Astrocyte (in vitro differentiated cells and primary cell): ENCODE results near the gene BCOR. TPM values are rescaled to one million over a fixed set of nuclear protein-coding genes. Genes with fewer than 3 reads are reported as not detected.

Source experiments
- DNase-seq: peaks from one replicate; pipeline ENCODE4 v3.0.0-alpha.2; 2010; ENCODE audit warnings: low read depth
- FAIRE-seq: peaks from 2 replicates; lab custom pipeline; 2011; peaks lifted over from hg19 to GRCh38; lab: Jason Lieb, UNC
- H2AFZ ChIP-seq: 2 replicates; pipeline ENCODE4 v1.6.0; 2012; ENCODE audit warnings: low read depth, low read length, inconsistent platforms
- H3K27ac ChIP-seq: 2 replicates; pipeline ENCODE4 v1.5.1; 2011; ENCODE audit warnings: low read depth, low read length, inconsistent platforms
- H3K27me3 ChIP-seq: 2 replicates; pipeline ENCODE4 v1.6.0; 2011; ENCODE audit warnings: low read length, inconsistent platforms; ENCODE audit not compliant: insufficient read depth
- H3K36me3 ChIP-seq: 2 replicates; pipeline ENCODE4 v1.5.1; 2011; ENCODE audit warnings: low read length, inconsistent platforms; ENCODE audit not compliant: insufficient read depth
- H3K4me1 ChIP-seq: 2 replicates; pipeline ENCODE4 v1.5.1; 2011; ENCODE audit warnings: low read length, inconsistent platforms; ENCODE audit not compliant: insufficient read depth
- H3K4me2 ChIP-seq: 2 replicates; pipeline ENCODE4 v1.6.0; 2012; ENCODE audit warnings: low read length, inconsistent platforms
- H3K4me3 ChIP-seq: 2 replicates; pipeline ENCODE4 v1.5.1; 2011; ENCODE audit warnings: low read depth, mild to moderate bottlenecking, low read length, inconsistent platforms; ENCODE audit not compliant: insufficient read depth
- H3K79me2 ChIP-seq: 2 replicates; pipeline ENCODE4 v1.6.0; 2012; ENCODE audit warnings: mild to moderate bottlenecking, low read length, inconsistent platforms; ENCODE audit not compliant: insufficient read depth
- H3K9ac ChIP-seq: 2 replicates; pipeline ENCODE4 v1.6.0; 2012; ENCODE audit warnings: mild to moderate bottlenecking, low read length, inconsistent platforms
- H3K9me3 ChIP-seq: 2 replicates; pipeline ENCODE4 v1.5.1; 2012; ENCODE audit warnings: low read depth, mild to moderate bottlenecking, low read length, inconsistent platforms; ENCODE audit not compliant: insufficient read depth
- H4K20me1 ChIP-seq: 2 replicates; pipeline ENCODE4 v1.6.0; 2012; ENCODE audit warnings: low read length, inconsistent platforms; ENCODE audit not compliant: insufficient read depth
- H3K27ac Mint-ChIP-seq: one replicate; pipeline ENCODE4 v1.8.0; 2021; ENCODE audit warnings: mild to moderate bottlenecking, mixed read lengths; ENCODE audit not compliant: unreplicated experiment
- H3K27me3 Mint-ChIP-seq: one replicate; pipeline ENCODE4 v1.8.0; 2021; ENCODE audit warnings: low read depth, mixed read lengths; ENCODE audit not compliant: unreplicated experiment
- H3K36me3 Mint-ChIP-seq: one replicate; pipeline ENCODE4 v1.8.0; 2021; ENCODE audit warnings: low read depth, mixed read lengths; ENCODE audit not compliant: unreplicated experiment
- H3K4me1 Mint-ChIP-seq: one replicate; pipeline ENCODE4 v1.8.0; 2021; ENCODE audit warnings: low read depth, mixed read lengths; ENCODE audit not compliant: unreplicated experiment
- H3K4me3 Mint-ChIP-seq: one replicate; pipeline ENCODE4 v1.8.0; 2021; ENCODE audit warnings: mild to moderate bottlenecking, moderate library complexity, mixed read lengths; ENCODE audit not compliant: unreplicated experiment
- H3K9me3 Mint-ChIP-seq: one replicate; pipeline ENCODE4 v1.8.0; 2021; ENCODE audit warnings: mild to moderate bottlenecking, mixed read lengths; ENCODE audit not compliant: unreplicated experiment
- CTCF ChIP-seq: IDR thresholded peaks from 2 replicates; pipeline ENCODE4 v1.5.1; 2011; ENCODE audit warnings: low read depth, mild to moderate bottlenecking, inconsistent platforms, low read length, moderate library complexity; ENCODE audit not compliant: insufficient read depth
- EZH2 ChIP-seq: IDR thresholded peaks from 2 replicates; pipeline ENCODE4 v1.6.1; 2012; ENCODE audit warnings: mild to moderate bottlenecking, low read length, inconsistent platforms; ENCODE audit not compliant: insufficient read depth
- total RNA-seq: library from RNA; stranded (reverse); gene quantifications from 2 replicates; pipeline ENCODE4 v1.2.1, GENCODE V29; 2021

Gene BCOR
- total RNA-seq, 1 donor from 2014 or later, result 9.0 TPM

- Histone ChIP-seq H3K27me3 (no peaks in the 10 kb centered on the region), H4K20me1 (no peaks in the 10 kb centered on the region), H3K27ac (no peak overlapping the region), H3K36me3 (no peaks in the 10 kb centered on the region), H2AFZ (no peak overlapping the region), H3K79me2 (no peaks in the 10 kb centered on the region), H3K4me2 (no peak overlapping the region), H3K9me3 (peaks cover 3% of the 10 kb centered on the region), H3K4me3 (no peak overlapping the region), H3K9ac (no peak overlapping the region), H3K4me1 (peaks cover 24% of the 10 kb centered on the region)
- Mint-ChIP-seq H3K27me3 (no peaks in the 10 kb centered on the region), H3K4me3 (no peak overlapping the region), H3K9me3 (no peaks in the 10 kb centered on the region), H3K27ac (no peak overlapping the region), H3K36me3 (no peaks in the 10 kb centered on the region), H3K4me1 (peaks cover 5% of the 10 kb centered on the region)
- DNase-seq, result no peak
- no peak for TF ChIP-seq EZH2
- no peak for TF ChIP-seq CTCF
- FAIRE-seq, result no peak
Observed at GRCh38 chrX:40015693-40016092, 82.1 kb downstream of the BCOR start.

- peak overlapping the region; percentile 84 for H3K4me2 ChIP-seq
- TF ChIP-seq EZH2, result no peak
- no peak for TF ChIP-seq CTCF
- no peaks in the 10 kb centered on the region for H3K27me3 ChIP-seq
- H3K9me3 Mint-ChIP-seq, result no peaks in the 10 kb centered on the region
- no peaks in the 10 kb centered on the region for H4K20me1 ChIP-seq
- H3K27ac ChIP-seq, result peak overlapping the region; percentile 6
- no peak overlapping the region for H3K27ac Mint-ChIP-seq
- no peaks in the 10 kb centered on the region for H3K36me3 ChIP-seq
- peak overlapping the region; percentile 50 for H3K4me3 ChIP-seq
- H3K9me3 ChIP-seq, result peaks cover 3% of the 10 kb centered on the region
- H3K27me3 Mint-ChIP-seq, result no peaks in the 10 kb centered on the region
- DNase-seq (peak; percentile 46), FAIRE-seq (no peak)
- H3K4me1 ChIP-seq, result peaks cover 28% of the 10 kb centered on the region
- H3K4me1 Mint-ChIP-seq, result peaks cover 8% of the 10 kb centered on the region
- peak overlapping the region; percentile 57 for H3K9ac ChIP-seq
- no peak overlapping the region for H3K4me3 Mint-ChIP-seq
- peak overlapping the region; percentile 63 for H2AFZ ChIP-seq
- no peaks in the 10 kb centered on the region for H3K36me3 Mint-ChIP-seq
- H3K79me2 ChIP-seq, result no peaks in the 10 kb centered on the region
Observed at GRCh38 chrX:40013266-40014195, 84.2 kb downstream of the BCOR start.

GRCh38 chrX:40012868-40013265 lies 84.9 kb downstream of the BCOR start:
- H3K36me3 Mint-ChIP-seq, result no peaks in the 10 kb centered on the region
- no peaks in the 10 kb centered on the region for H4K20me1 ChIP-seq
- H3K9me3 Mint-ChIP-seq, result peaks cover under 1% of the 10 kb centered on the region
- no peaks in the 10 kb centered on the region for H3K27me3 ChIP-seq
- peaks cover 28% of the 10 kb centered on the region for H3K4me1 ChIP-seq
- H2AFZ ChIP-seq, result peak overlapping the region; percentile 63
- H3K9me3 ChIP-seq, result peaks cover 3% of the 10 kb centered on the region
- H3K27me3 Mint-ChIP-seq, result peaks cover 2% of the 10 kb centered on the region
- DNase-seq (peak; percentile 20), FAIRE-seq (no peak)
- H3K9ac ChIP-seq, result peak overlapping the region; percentile 57
- H3K4me3 ChIP-seq, result peak overlapping the region; percentile 50
- TF ChIP-seq EZH2 (no peak), CTCF (no peak)
- peaks cover 8% of the 10 kb centered on the region for H3K4me1 Mint-ChIP-seq
- peak overlapping the region; percentile 84 for H3K4me2 ChIP-seq
- H3K27ac ChIP-seq, result peak overlapping the region; percentile 12
- H3K4me3 Mint-ChIP-seq, result no peak overlapping the region
- no peaks in the 10 kb centered on the region for H3K36me3 ChIP-seq
- no peak overlapping the region for H3K27ac Mint-ChIP-seq
- H3K79me2 ChIP-seq, result no peaks in the 10 kb centered on the region
